PC-3 (cell line): ENCODE measurements around the gene KBTBD7.

Experiments
- EZH2 ChIP-seq: fragments of 300-600 bp; sonication (generic); IDR thresholded peaks from one replicate; pipeline ENCODE4 v1.6.1; 2017; ENCODE audit warnings: antibody characterized with exemption, mild to moderate bottlenecking, low read length; ENCODE audit not compliant: unreplicated experiment
- EZH2phosphoT487 ChIP-seq: fragments of 300-600 bp; sonication (generic); IDR thresholded peaks from 2 replicates; pipeline ENCODE4 v1.6.1; 2018; ENCODE audit warnings: mild to moderate bottlenecking, antibody characterized with exemption, low read length, borderline replicate concordance
- TF ChIP-seq, protein P1 (sequence below): fragments of 300-600 bp; sonication (generic); conservative IDR thresholded peaks from 2 replicates; pipeline ENCODE4 v1.5.1; 2017; ENCODE audit warnings: antibody characterized with exemption, low read depth, mild to moderate bottlenecking, low read length

- TF ChIP-seq, protein P1, sequence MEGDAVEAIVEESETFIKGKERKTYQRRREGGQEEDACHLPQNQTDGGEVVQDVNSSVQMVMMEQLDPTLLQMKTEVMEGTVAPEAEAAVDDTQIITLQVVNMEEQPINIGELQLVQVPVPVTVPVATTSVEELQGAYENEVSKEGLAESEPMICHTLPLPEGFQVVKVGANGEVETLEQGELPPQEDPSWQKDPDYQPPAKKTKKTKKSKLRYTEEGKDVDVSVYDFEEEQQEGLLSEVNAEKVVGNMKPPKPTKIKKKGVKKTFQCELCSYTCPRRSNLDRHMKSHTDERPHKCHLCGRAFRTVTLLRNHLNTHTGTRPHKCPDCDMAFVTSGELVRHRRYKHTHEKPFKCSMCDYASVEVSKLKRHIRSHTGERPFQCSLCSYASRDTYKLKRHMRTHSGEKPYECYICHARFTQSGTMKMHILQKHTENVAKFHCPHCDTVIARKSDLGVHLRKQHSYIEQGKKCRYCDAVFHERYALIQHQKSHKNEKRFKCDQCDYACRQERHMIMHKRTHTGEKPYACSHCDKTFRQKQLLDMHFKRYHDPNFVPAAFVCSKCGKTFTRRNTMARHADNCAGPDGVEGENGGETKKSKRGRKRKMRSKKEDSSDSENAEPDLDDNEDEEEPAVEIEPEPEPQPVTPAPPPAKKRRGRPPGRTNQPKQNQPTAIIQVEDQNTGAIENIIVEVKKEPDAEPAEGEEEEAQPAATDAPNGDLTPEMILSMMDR = no peak
- TF ChIP-seq EZH2 (no peak), EZH2phosphoT487 (no peak)
Measured at GRCh38 chr13:41193469-41193868, 900 bp downstream of the KBTBD7 start.
